ELF-1 (cell line): ENCODE results near the gene HIPK3.
A peak's percentile ranks its signal among the peaks of the same experiment; 100 is the strongest.
"Not testable (repeated sequence)": the region's sequence is repeated elsewhere in the genome, so short reads cannot be mapped to it uniquely, and the experiment has no call there.

Experiments used
- DNase-seq: peaks from one replicate; pipeline ENCODE4 v3.0.0-alpha.2; 2016; ENCODE audit warnings: low read depth, low spot score

Gene HIPK3

DNA sequence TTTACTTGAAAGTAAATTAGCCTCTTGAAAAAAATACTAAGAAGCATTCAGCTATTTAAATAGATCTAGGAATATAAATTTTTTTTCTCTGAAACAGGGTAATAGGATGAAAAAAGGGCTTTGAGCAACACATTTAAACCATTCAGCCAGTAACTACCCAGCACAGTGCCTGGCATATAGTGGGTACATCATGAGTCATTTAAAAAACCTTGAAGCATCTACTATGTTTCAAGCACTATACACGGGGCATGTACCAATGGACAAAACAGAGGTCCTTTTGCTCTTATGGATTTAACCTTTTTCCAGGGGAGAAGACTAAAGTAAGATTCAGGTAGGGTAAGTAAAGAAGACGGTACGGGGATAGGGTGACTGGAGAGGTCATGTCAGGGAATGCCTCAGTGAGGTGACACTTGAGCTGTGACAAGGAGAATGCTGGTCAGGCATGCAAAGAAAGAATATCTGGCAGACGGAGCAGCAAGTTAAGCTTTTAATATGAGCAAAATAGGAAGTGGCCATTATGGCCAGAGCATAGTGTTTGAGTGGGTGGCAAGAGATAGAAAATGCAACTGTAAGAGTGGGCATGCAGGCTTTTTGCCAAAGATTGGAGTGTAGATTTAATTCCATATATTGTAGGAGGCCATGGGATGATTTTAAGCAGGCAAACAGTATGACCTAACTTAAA, 101.1 kb downstream of the HIPK3 start:
- no peak for DNase-seq

DNA sequence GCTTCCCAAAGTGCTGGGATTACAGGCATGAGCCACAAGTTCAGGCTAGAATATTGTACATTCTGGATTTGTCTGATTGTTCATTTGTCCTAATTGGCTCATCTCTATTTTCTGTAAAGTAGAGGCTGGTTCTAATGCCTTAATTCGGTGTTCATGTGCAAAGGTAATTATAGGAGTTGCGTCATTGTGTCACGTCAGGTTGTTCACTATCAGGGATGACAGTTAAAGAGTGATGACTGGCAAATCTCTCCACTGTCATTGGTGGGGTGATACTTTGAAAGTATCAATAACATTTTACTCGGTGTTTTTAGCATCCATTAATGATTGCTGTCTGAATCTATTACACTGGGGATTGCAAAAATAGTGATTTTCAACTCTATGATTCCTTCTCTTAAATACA, 103.5 kb downstream of the HIPK3 start:
- DNase-seq = no peak

DNA sequence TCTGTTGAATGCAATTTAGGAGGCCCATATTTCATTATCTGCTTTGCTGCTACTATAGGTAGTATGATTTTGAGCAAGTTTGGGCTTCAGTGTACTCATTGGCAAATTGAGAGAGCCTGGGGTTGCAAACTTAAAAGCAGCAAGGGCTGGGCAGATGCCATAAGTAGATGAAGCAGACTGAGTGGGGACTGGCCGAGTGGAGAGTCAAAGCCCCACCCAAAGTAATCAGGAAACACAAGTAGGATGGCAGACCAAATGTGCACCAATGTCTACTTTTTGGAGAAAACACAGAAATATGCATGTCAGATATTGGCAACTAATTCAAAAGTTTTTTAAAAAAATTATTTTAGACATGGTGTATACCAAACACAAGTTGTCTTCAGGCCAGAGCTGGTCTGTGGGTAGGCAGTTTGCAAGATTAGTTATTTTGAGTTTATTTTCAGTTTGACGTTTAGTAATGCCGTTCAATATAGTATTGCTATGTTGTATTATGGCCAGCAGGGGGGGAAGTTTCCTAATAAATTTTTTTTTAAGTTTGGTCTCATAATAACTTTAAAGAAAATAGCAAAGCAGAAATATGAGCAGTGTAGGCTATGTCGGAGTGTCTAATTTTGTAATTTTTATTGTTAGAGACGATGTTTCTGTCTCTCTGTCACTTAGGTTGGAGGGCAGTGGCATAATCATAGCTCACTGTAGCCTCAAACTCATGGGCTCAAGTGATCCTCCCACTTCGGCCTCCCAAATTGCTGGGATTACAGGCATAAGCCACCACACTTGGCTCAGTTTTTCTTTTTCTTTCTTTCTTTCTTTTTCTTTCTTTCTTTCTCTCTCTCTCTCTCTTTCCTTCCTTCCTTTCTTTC, 105.1 kb downstream of the HIPK3 start:
- DNase-seq = no peak

DNA sequence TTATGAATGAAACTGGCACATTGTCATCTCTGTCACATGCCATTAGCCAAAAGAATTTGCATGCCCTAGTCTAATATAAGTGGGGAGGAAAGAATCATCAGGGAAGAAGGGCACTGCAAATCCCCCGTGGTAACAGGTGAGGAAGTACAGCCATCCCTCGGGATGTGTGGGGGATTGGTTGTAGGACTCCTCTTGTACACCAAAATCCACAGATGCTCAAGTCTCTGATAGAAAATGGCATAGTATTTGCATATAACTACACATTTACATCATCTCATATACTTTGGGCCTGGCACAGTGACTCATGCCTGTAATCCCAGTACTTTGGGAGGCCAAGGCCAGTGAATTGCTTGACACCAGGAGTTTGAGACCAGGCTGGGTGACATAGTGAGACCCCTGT, 109.7 kb downstream of the HIPK3 start:
- no peak for DNase-seq

- DNase-seq = not testable (repeated sequence)
Observed at GRCh38 chr11:33368475-33368874, 111.3 kb downstream of the HIPK3 start.

DNA sequence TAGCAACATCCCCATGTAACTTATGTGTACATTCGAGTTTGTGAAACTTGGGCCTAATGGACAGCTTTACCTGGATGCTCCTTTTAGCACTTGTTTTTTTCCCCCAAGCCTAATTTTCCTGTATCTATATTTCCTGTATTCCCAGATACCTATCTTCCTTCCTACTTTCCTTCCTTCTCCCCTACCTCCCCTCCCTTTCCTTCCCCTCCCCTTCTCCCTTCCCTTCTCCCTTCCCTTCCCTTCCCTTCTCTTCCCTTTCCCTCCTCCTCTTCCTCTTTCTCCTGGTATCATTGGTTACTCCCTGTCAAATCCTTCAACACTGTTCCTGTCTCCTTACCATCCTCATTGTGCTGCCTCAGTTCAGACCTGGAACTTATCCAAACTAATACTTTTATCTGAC, 111.8 kb downstream of the HIPK3 start:
- DNase-seq = no peak

GRCh38 chr11:33373636-33374035, 116.5 kb downstream of the HIPK3 start:
- no peak for DNase-seq

GRCh38 chr11:33375236-33375635, 118.1 kb downstream of the HIPK3 start:
- DNase-seq = no peak

GRCh38 chr11:33375688-33376311, 118.6 kb downstream of the HIPK3 start, which contains the start of gene KIAA1549L:
TSS of gene KIAA1549L (plus strand) at chr11:33376108.
- DNase-seq = no peak

DNA sequence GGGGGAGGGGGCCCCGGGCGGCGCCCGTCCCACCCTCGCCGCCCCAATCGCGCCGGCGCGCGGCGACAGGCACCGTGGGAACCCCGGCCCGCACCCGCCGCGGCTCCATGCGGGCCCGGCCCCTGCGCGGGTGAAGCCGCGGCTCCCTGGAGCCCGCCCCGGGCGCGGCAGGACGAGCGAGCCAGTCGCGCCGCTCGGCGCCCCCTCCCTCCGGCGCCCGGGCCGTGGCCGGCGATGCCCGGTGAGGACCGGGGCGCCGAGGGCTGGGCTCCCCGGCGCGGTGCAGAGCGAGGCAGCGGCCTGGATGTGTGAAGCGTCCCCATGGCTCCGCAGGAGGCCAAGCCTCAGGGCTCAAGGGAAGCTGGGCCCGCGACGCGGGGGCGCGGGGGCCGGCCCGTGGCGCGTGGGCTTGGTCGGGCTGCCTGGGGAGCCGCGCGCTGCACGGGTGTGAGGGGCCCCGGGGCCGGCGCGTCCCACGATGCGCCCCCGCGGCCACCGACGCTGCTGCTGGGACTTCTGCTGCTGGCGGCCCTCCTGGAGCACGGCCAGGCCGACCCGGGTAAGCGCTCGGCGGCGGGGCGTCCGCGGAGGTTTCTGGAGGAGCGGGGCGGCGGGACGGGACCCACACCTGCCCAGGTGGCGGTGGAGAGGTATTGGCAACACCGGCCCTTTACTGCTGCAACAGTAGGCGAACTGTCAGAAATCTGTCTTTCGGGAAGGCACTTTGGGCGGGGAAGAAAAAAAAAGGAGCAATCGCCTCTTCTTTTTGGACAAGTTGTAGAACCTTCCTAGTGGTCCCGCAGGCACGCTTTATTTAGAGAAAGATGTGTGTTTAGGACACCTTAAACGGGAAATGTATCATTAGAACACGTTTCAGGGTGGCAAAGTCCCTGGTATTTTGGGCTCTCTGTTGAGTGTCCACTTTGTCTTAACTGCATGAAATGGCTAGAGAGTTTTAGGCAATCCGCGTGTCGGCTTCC, 119.4 kb downstream of the HIPK3 start:
- peak; percentile 23 for DNase-seq

DNA sequence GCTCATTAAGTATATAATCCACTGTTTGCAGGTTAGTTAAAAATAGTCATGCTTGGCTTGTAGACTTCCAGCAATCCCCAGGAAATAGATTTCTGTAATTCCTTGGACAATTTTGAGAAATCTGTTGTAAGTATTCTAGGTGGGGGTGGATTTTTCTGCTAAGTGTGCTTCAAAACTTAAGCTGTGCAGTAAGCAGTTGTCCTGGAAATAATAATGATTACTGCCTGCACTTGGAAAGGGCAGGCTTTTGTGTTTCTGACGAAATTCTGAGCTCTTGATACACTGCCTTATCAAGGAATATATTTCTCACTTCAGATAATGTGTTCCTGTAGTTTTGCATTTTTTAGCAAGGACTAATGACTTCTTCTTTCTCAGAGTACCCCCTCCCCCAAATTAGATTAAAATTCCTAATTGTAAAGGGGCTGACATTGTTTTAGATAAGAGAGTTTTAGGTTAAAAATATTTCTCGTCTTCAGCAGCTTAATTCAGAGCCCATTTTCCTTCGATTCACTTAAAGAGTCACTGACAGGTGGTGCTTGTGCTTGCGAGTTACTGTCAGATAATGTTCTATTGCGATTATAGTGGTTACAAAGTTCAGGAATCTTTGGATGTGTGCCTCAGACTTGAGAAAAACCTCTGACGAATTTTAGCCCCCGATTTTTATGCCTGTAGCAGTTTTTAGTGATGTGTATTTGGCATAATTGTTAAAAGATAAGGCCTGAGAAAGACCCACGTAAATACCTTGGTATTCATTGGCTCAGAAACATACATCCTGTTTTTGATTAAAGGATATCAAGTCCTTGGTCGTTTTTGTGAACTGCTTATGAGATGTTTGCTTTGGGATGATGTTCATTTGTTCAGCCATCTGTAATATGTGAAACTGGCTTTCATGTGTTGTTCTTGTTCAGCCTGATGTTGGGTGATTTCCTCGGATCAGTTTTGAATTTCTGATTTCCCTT, 120.5 kb downstream of the HIPK3 start:
- DNase-seq = no peak

GRCh38 chr11:33379947-33380346, 122.8 kb downstream of the HIPK3 start:
- DNase-seq = no peak

GRCh38 chr11:33383075-33383919, 126.1 kb downstream of the HIPK3 start:
- no peak for DNase-seq

GRCh38 chr11:33383920-33384209, 126.7 kb downstream of the HIPK3 start:
- DNase-seq = no peak

GRCh38 chr11:33384220-33384619, 127.0 kb downstream of the HIPK3 start:
- no peak for DNase-seq

DNA sequence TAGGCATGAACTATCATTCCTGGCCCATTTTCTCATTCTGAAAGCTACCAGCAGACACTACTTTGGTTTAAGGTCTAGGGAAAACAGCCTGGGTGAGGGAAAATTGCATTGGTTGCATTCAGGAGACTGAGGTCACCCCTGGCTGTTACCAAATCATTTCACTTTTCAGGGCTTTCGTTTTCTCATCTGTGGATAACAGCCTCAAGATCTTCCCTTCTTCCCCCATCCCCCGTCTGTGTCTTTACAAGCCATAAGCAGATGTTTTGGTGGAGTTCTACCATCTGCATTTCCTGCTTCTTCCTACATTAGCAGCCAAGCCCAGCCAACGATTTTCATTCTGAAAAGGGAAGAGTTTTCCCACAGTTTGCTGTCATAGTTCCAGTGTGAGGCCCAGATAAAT, 130.4 kb downstream of the HIPK3 start:
- DNase-seq = no peak

GRCh38 chr11:33387996-33388395, 130.8 kb downstream of the HIPK3 start:
- DNase-seq = no peak

- no peak for DNase-seq
Observed at GRCh38 chr11:33388793-33389525, 131.8 kb downstream of the HIPK3 start.

GRCh38 chr11:33389635-33390034, 132.5 kb downstream of the HIPK3 start:
- no peak for DNase-seq
